GM19238 (cell line): ENCODE data around the gene HIBADH.

Experiments
- DNase-seq: peaks from one replicate; pipeline ENCODE4 v3.0.0; 2011; ENCODE audit warnings: low spot score; ENCODE audit not compliant: insufficient read length

HIBADH gene

GRCh38 chr7:27636326-27637006 lies 26.2 kb downstream of the HIBADH start:
- DNase-seq, result no peak

- DNase-seq, result no peak
Measured at GRCh38 chr7:27635728-27636127, 27.0 kb downstream of the HIBADH start.

GRCh38 chr7:27634671-27635493 lies 27.8 kb downstream of the HIBADH start:
- DNase-seq, result no peak

- DNase-seq, result no peak
Measured at GRCh38 chr7:27633062-27633461, 29.6 kb downstream of the HIBADH start.

- DNase-seq, result no peak
Measured at GRCh38 chr7:27631391-27631790, 31.3 kb downstream of the HIBADH start.

GRCh38 chr7:27627146-27627545 lies 35.5 kb downstream of the HIBADH start:
- no peak for DNase-seq

- DNase-seq, result no peak
Measured at GRCh38 chr7:27619492-27619891, 43.2 kb downstream of the HIBADH start.

- no peak for DNase-seq
Measured at GRCh38 chr7:27617651-27618381, 44.9 kb downstream of the HIBADH start.

- DNase-seq, result no peak
Measured at GRCh38 chr7:27616914-27617548, 45.7 kb downstream of the HIBADH start.

- DNase-seq, result no peak
Measured at GRCh38 chr7:27616186-27616491, 46.5 kb downstream of the HIBADH start.

GRCh38 chr7:27615420-27616185 lies 47.1 kb downstream of the HIBADH start:
- no peak for DNase-seq

- no peak for DNase-seq
Measured at GRCh38 chr7:27614095-27614494, 48.6 kb downstream of the HIBADH start.

GRCh38 chr7:27611059-27611458 lies 51.6 kb downstream of the HIBADH start:
- no peak for DNase-seq

GRCh38 chr7:27608776-27609495 lies 53.7 kb downstream of the HIBADH start:
- DNase-seq, result no peak

- DNase-seq, result no peak
Measured at GRCh38 chr7:27607210-27607606, 55.5 kb downstream of the HIBADH start.

GRCh38 chr7:27606270-27607209 lies 56.1 kb downstream of the HIBADH start:
- no peak for DNase-seq

GRCh38 chr7:27605689-27606269 lies 56.9 kb downstream of the HIBADH start:
- DNase-seq, result no peak

- no peak for DNase-seq
Measured at GRCh38 chr7:27605283-27605682, 57.4 kb downstream of the HIBADH start.

GRCh38 chr7:27603813-27604212 lies 58.9 kb downstream of the HIBADH start:
- no peak for DNase-seq
